CD4-positive, alpha-beta T cell treated with Interleukin-15 for 4 hours (primary cell): ENCODE data around the gene CCDC127.
"Not testable (repeated sequence)": the region's sequence is repeated elsewhere in the genome, so short reads cannot be mapped to it uniquely, and the experiment has no call there.

Source experiments
- DNase-seq: peaks from one replicate; pipeline ENCODE4 v3.0.0-alpha.2; 2020; ENCODE audit warnings: low spot score

Gene CCDC127

DNA sequence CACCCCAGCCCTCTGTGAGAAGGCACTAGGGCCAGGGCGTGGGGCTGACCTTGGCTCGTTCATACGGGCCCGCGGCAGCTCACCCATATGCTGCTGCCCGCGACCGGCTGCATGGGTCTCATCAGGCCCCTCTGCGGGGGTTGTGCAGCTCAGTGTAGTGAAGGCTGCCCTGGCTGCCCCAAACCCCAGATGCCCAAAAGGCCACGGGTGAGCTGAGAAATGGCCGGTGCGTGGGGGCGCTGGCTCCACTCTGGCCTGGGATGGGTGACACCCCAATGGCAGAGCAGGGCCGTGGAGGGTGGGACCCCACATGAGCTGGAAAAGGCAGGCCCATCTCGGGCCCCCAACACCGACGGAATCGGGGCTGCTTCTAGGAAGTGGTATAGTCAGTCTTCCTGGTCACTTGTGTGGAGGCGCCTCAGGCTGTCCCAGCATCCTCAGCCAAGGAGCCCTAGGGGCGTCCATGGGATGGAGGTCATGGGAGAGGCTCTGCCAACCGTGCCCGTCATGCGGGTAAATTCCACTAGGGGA is 46.1 kb downstream of the CCDC127 start:
- no peak for DNase-seq

DNA sequence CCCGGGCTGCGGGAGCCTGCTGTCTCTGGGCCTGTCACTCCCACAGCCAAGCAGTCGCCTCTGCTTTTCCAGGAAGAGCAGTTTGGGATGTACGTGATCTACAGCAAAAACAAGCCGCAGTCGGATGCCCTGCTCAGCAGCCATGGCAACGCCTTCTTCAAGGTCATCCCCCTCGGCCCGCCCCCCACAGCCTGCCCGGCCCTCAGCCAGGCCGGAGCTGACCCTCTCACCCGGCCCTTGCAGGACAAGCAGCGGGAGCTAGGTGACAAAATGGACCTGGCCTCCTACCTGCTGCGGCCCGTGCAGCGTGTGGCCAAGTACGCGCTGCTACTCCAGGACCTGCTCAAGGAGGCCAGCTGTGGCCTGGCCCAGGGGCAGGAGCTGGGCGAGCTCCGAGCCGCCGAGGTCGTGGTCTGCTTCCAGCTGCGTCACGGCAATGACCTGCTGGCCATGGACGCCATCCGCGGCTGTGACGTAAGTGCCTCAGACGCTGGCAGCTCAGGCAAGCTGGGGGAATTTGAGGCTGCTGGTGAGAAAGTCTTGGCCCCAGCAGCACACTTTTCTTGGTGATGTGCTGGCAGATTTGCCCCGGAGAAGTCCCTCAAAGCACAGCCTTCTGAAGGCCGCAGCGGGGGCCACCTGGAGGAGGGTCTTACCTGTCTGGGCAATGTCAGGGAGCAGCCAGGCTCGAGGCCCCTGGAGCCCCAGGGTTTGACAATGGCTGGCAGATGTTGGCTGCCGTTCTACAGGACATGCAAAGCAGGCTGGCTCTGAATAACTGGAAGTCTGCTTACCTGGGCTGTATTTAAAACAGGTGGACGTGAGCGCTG is 46.8 kb downstream of the CCDC127 start:
- no peak for DNase-seq

DNA sequence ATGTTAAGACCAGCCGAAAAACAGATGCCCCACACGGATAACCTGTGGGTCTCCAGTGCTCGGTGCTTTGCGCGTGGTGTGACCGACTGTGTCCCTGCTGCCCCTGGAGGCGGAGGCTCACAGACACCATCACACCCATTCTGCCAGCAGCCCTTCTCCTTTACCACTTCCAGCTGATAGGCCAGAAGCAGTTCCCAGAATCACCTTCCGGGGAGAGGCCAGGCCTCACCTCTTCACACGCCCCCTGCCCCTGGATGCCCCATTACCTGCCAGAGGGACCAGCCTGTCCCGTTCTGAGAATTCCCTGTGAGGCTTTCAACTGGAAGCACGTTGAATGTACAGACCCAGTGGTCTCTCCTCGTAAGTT is 48.2 kb downstream of the CCDC127 start:
- no peak for DNase-seq

DNA sequence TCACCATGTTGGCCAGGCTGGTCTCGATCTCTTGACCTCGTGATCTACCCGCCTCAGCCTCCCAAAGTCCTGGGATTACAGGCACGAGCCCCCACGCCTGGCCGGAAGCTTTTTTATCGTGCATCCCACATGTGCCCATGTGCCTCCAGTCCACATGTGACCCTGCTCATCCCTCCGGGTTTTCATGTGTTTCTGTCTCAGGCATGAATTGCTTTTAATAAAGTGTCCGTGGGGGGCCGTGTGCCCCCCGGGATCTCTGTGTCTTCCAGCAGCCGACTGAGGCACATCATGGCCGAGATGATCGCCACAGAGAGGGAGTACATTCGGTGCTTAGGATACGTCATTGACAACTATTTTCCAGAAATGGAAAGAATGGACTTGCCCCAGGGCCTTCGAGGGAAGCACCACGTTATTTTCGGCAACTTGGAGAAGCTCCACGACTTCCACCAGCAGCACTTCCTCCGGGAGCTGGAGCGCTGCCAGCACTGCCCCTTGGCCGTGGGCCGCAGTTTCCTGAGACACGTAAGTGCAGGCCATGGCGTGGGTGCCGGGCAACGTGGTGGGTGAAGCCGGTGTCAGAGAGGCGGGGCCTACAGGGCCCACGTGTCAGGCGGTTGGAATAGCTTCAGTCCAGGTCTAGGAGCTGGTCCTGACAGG is 48.8 kb downstream of the CCDC127 start:
- DNase-seq, result no peak

DNA sequence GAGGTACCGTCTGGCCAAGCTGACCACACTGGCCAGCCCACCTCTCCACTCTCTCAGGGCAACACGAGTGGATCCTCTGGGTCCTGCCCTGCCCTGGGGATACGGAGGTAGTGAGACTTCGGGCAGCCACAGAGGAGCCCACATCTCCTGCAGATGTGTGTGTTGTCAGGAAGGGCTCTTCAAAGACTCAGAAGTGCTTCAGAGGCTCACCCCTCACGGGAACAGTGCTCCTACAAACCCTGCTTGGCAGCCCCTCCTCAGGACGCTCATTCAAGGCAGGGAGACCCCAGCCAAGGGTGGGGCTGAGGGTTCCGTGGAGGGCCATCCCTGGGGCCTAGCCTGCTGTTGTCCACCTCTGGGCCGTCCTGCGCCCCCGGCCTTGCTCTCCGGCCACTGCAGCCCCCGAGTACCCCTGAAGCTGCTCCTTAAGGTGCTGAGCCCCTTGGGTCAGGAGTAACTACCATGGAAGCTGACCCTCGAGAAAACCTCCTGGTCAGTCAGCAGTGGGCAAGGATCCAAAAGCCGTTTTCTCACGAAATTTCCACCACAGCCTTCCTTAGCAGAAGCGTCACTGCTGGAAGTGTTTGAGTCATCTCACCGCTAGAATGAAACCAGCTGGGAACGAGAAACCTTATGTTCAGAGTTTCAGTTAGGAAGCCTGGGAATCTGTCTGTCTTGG is 49.8 kb downstream of the CCDC127 start:
- no peak for DNase-seq

DNA sequence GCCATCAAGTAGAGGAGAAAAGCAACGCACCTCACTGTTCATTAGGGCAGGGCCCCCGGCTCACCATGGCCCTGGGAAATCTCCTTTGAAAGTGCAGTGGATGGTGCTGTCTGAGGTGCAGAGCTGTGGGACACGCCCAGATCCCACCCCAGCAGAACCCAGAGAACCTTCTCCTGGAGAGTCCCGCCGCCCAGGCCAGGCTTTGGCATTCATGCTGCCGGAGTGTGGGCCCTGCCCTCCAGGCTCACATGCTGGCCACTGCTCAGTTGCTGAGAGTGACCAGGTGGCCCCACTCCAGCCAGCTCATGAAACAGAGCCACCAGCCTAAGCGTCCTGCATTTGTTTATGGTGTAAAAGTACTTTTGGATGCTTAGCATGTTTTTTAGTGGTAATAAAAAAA is 50.4 kb downstream of the CCDC127 start:
- no peak for DNase-seq

DNA sequence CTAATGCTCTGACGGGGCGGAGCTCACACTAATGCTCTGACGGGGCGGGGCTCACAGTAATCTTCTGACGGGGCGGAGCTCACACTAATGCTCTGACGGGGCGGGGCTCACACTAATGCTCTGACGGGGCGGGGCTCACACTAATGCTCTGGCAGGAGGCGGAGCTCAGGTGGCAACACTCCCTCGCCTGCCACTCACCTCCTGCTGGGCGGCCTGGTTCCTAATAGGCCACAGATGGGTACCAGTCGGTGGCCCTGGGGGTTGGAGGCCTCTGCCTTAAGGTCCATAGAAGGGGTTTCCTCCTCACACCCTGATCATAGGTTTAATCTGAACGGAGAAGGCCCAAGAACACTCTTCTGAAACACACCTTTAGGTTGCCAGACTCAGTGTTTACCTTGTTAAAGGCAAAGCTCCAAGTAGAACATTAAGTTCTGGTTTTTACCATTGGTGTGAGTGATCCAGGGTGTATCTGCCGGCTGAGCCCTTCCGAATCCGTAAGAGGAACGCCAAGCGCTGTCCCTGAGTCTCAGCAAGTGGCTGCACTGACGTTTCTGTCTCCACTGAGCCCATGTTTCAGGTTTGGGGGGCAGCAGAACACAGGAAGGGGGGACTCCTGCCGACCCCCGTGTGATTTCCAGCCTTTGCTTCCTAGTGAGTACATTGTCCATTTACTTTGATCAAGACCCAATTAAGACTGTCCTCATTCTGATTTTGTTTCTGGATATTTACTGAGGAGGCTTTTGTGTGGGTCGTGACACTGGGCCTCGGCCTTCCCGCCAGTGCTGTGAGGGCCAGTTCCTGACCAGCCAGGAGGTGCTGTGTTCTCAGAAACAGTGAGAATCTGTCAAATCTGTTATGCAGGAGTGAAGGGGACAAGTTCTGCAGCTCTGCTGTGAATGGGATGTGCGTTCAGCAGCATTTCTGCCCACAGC is 51.2 kb downstream of the CCDC127 start:
- DNase-seq, result no peak

DNA sequence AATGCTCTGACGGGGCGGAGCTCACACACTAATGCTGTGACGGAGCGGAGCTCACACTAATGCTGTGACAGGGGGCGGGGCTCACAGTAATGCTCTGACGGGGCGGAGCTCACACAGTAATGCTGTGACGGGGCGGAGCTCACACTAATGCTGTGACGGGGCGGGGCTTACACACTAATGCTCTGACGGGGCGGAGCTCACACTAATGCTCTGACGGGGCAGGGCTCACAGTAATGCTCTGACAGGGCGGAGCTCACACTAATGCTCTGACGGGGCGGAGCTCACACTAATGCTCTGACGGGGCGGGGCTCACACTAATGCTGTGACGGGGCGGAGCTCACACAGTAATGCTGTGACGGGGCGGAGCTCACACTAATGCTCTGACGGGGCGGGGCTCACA is 53.2 kb downstream of the CCDC127 start:
- not testable (repeated sequence) for DNase-seq

DNA sequence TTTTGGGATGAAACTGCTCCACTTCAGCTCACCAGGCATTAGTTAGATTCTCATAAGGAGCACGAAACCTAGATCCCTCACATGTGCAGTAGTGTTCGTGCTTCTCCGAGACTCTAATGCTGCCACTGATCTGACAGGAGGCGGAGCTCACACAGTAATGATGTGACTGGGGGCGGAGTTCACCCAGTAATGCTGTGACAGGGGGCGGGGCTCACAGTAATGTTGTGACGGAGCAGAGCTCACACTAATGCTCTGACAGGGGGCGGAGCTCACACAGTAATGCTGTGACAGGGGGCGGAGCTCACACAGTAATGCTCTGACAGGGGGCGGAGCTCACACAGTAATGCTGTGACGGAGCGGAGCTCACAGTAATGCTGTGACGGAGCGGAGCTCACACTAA is 53.7 kb downstream of the CCDC127 start:
- no peak for DNase-seq

DNA sequence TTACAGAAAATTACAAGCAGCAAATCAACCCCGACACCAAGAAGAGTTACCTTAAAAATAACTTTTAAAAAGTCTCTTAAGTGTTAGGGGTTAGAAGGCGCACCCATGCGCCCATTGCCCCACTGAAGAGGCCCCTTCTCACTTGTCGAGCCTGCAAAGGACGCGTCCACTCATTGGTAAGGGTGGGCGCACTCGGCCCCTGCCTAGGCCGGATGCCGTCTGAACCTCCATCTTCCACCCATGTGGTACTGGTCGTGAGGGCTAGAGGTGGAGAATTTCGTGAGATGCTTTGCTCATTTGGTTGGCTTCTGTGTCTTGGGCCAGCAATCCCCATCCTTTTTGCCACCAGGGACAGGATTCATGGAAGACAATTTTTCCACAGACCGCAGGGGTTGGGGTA is 54.1 kb downstream of the CCDC127 start:
- no peak for DNase-seq

DNA sequence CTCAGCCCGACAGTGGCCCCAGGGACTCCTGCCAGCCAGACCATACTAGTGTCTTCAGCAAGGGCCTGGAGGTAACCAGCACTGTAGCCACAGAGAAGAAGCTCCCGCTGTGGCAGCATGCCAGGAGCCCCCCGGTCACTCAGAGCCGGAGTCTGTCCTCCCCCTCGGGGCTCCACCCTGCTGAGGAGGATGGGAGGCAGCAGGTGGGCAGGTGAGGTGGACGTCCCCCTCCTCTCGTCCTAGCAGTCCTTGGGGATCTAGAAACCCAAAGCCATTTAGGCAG is 54.7 kb downstream of the CCDC127 start:
- DNase-seq, result no peak

DNA sequence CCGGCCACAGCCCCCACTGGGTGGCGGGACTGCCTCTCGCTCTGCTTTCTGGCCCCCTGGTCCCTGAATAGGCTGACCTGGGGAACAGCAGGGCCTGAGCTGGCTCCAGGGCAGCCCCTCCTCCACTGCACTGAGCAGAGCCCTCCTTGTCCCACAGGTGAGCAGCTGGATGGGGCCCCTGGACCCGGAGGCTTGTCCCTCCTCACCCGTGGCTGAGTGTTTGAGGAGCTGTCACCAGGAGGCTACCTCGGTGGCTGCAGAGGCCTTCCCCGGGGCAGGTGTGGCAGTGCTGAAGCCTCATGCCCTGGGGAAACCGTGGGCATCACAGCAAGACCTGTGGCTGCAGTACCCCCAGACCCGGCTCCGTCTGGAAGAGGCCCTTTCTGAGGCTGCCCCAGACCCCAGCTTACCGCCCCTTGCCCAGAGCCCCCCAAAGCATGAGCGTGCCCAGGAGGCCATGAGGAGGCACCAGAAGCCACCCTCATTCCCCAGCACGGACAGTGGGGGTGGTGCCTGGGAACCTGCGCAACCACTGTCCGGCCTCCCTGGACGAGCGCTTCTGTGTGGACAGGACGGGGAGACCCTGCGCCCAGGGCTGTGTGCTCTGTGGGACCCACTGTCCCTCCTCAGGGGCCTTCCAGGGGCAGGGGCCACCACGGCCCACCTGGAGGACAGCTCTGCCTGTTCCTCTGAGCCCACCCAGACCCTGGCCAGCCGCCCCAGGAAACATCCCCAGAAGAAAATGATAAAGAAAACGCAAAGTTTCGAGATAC is 55.2 kb downstream of the CCDC127 start:
- no peak for DNase-seq

DNA sequence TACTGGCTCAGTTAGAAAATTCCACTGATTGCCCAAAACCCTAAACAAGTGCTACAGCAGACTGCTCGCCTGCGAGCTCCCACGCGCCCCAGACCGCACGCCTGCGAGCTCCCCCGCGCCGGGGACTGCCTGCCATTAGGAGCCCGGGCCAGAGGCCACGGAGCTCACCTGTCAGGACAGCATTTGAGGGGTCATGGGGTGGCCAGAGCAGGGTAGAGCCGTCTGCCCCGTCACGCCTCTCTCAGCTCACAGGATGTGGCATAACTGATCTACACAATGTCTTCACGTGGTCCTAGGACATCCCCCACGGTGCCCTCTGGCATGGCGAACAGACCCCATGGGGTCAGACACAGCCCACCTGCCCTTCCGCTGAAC is 55.8 kb downstream of the CCDC127 start:
- no peak for DNase-seq

DNA sequence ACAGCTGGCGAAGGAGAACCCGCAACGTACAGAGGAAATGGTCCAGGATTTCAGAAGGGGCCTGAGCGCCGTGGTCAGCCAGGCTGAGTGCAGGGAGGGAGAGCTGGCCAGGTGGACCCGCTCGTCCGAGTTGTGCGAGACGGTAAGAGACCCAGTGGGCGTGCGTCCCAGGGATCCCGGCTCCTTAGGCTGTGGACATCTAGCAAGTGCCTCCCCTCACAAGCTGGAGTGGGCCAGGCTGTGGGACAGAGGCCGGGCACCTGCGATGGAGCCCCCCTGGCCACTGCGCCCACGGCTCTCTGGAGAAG is 56.2 kb downstream of the CCDC127 start:
- DNase-seq, result no peak

DNA sequence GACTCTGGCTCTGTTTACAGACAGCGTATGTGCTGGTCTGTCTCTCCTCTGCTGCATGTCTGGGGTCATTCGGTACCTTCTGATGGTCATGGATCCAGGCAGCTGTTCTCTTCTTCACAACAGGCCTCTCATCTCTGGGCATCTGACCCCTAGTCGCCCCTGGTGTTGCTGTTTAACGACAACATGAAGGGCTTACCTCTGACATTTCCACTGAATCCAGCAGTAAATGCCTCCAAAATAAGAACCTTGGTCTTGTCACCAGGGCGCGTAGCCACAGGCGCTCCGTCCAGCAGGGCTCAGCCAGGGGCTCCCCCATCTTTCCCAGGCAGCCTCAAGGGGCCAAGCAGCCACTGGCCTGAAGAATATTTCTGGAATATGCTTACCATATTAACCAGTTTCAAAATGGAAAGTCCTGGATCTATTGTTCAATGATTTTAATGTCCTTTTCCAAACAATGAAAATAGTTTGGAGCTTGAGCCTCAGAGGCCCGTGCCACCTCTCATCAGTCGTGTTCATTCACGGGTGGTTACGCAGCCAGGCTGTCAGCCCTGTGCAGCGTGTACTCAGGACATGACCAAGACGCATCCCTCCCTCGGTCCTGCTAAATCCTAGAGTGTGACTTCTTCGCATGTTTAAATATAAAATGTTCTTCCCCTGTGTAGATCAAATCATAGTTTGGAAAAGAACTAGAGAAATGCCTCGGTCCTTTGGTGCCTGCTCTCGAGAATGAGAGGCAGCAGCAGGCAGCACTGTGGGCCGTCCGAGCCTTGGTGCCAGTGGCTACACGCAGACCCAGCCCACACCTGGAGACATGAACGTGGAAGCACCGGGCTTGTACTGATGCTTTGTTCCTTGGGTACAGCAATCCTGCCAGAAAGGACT is 56.8 kb downstream of the CCDC127 start:
- DNase-seq, result no peak

DNA sequence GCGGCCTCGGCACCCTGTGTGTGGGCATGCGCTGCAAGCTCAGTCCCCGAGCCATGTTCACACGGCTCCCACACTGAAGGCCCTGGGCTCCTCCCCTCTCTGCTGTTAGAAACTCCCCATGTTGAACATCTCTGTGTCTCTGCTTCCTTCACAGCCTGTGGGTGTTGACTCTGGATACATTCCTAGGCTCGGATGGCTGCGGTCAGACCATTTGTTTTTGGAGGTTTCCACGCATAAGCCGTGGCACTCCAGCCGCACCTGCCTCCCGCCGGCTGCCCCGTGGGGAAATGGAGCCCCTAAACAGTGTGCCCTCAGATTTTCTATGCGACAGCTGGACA is 57.8 kb downstream of the CCDC127 start:
- no peak for DNase-seq

DNA sequence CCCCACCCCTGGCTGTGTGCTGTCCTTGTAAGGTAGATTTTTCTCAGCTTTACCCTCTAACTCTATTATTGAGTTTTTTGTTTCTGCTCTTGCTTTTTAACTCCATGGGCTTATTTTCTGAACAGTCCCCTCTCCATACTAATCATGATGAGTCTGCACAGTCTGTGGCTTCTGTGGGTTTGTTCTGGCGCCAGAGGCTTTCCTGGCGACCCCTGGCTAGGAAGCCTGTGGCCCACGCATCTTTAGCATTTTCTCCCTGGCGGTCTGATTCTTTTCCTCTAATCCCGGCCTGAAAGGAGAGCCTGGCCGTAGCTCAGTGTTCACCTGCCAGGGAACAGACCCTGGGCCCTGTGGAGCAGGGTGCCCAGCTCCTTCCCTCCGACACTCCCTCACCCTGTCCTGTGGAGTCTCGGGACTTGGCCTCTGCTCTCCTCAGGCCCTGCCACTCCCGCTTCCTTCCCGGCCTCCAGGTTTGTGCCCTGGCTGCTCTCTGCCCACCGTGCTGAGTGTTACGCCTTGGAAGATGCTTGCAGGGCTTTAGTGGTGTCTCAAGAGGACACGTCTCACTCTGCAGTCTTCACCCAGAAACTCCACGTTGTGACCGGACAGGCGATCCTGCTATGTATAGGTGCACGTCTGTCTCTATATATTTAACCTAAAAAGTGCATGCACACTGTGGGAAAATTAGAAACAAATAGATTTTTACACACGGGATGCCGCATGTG is 58.3 kb downstream of the CCDC127 start:
- no peak for DNase-seq

DNA sequence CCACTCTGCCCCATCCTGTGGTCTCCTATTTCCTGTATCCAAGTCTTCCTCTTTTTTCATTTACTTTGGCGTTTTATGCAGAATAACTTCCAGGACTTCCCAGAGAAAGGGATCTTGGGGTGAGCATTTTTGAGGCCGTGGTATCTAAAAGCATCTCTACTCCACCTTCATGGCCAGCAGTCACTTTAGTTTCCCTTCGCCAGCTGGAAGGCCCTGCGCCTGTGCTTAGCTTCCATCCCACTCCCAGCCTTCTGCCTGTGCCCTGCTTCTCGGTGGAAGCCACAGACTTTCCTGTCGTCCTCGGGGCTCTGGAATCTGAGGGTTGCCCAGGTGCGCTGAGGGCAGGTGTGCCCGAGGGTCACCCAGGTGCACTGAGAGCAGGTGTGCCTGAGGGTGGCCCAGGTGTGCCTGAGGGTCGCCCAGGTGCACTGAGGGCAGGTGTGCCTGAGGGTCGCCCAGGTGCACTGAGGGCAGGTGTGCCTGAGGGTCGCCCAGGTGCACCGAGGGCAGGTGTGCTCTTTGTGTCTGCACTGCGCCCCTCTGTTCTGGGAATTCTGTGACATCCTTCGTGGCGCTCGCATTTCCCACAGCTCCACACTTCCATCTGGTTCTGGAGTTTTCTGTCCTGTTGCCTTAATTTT is 59.0 kb downstream of the CCDC127 start:
- no peak for DNase-seq

DNA sequence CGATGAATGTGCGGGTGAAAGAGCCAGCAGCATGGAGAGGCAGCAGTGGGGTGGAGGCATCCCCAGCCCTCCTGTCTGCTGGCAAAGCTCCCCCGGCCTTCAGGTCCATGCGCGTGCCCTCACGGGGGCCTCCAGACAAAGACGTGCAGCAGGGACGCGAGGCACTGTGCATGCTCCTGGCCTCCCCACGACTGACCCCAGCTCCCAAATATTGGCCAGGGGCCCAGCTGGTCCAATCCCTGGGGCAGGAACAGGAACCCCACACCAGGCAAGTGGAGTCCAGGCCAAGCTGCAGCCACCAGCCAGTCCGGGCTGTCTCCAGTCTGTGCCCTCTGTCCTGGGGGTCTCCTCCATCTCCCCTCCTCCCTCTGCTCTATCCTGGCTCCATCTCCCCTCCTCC is 60.2 kb downstream of the CCDC127 start:
- DNase-seq, result no peak
